Fibroblast of the aortic adventitia (primary cell): ENCODE data around the gene CHMP1B. TPM values are rescaled to one million over a fixed set of nuclear protein-coding genes. Genes with fewer than 3 reads are reported as not detected.

Experiments used
- DNase-seq: peaks from one replicate; pipeline ENCODE4 v3.0.0-alpha.2; 2010; ENCODE audit warnings: low read depth
- H3K4me3 ChIP-seq: 2 replicates; pipeline ENCODE4 v1.5.1; 2011; ENCODE audit warnings: low read depth, mild to moderate bottlenecking, control low read depth, low read length, moderate library complexity
- total RNA-seq: library from RNA; depleted of rRNA; stranded (reverse); fragments of >200 nt; gene quantifications from 2 replicates; pipeline ENCODE4 v1.2.3, GENCODE V29; 2012; ENCODE audit warnings: low replicate concordance
- TF ChIP-seq, protein P1 (sequence below): IDR thresholded peaks from 2 replicates; pipeline ENCODE4 v1.5.1; 2011; ENCODE audit warnings: mild to moderate bottlenecking, low read length, control low read depth, inconsistent platforms; ENCODE audit not compliant: insufficient read depth

CHMP1B gene
- total RNA-seq, 1 donor = 34.5 TPM

DNA sequence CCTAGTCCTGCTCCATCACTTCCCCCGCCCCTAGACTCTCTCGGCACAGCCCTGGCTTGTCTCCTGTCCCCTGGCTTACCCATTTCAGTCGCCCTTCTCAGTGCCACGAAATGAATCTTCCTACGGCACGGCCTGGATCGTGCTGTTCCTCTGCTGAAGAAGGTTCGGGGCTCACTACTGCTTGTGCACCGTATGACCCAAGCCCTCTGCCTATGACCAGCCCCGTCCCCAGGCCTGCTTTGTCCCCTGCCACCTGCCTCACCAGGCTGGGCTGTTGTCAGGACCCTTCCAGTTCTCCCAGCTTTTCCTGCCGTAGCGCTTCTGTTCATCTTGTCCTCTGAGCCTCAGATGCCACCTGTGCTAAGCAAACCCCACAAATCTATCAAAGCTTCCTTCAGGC lies 13.9 kb downstream of the CHMP1B start:
- no peak overlapping the region for H3K4me3 ChIP-seq
- DNase-seq = no peak
- TF ChIP-seq, protein P1, sequence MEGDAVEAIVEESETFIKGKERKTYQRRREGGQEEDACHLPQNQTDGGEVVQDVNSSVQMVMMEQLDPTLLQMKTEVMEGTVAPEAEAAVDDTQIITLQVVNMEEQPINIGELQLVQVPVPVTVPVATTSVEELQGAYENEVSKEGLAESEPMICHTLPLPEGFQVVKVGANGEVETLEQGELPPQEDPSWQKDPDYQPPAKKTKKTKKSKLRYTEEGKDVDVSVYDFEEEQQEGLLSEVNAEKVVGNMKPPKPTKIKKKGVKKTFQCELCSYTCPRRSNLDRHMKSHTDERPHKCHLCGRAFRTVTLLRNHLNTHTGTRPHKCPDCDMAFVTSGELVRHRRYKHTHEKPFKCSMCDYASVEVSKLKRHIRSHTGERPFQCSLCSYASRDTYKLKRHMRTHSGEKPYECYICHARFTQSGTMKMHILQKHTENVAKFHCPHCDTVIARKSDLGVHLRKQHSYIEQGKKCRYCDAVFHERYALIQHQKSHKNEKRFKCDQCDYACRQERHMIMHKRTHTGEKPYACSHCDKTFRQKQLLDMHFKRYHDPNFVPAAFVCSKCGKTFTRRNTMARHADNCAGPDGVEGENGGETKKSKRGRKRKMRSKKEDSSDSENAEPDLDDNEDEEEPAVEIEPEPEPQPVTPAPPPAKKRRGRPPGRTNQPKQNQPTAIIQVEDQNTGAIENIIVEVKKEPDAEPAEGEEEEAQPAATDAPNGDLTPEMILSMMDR = no peak

DNA sequence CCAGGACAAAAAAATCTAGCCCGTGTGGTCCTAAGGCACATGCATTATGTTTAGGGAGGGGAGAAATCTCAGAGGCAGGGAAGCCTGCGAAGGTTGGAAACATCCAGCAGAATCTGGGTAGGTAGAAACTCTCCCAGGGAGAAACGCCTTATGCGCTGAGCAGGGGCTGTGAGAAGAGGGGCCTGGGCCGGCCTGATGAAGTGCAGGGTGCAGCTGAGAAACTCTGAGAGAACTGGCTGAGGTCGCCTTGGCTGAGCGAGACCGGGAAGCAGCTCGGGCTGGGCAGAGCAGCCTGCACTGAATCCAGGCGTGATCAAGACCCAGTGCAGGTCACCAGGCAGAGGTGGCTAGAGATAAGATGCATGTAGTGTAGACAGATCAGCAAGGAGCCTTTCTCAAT lies 15.1 kb downstream of the CHMP1B start:
- DNase-seq = no peak
- TF ChIP-seq, protein P1 = no peak
- H3K4me3 ChIP-seq = no peak overlapping the region

DNA sequence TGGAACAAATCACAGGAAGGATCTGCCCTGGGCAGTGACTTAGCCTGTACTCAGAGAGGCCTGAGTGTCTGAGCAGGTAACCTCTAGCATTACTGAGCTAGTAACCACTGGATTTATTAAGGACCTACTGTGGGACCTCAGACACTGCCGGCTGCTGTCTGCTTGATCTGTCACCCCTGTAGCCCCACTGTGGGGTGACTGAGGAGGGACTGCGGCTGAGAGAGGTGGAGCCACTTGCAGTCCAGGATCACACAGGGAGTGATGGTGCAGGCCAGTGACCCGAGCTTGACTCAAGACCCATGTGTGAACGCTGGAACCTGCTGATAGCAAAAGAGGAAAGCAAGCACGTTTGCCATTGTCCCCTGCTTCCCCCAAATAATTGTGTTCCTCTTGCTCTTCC lies 15.6 kb downstream of the CHMP1B start:
- DNase-seq = no peak
- TF ChIP-seq, protein P1 = no peak
- no peak overlapping the region for H3K4me3 ChIP-seq

DNA sequence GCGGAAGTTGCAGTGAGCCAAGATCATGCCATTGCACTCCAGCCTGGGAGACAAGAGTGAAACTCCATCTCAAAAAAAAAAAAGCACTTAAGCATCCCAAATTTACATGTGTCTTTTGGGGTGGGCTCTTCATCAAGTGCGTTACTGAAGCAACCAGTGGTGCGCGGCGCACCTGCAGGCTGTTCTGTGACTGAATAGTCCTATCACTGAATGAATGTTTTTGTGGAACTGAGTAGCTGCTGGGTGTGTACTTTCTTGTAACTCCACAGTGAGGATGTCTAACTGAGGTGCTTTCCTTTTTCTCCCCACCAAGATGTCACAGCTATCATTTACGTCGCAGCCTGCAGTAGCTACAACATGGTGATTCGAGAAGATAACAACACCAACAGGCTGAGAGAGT lies 17.0 kb downstream of the CHMP1B start:
- no peak for DNase-seq
- TF ChIP-seq, protein P1 = no peak
- H3K4me3 ChIP-seq = no peak overlapping the region

DNA sequence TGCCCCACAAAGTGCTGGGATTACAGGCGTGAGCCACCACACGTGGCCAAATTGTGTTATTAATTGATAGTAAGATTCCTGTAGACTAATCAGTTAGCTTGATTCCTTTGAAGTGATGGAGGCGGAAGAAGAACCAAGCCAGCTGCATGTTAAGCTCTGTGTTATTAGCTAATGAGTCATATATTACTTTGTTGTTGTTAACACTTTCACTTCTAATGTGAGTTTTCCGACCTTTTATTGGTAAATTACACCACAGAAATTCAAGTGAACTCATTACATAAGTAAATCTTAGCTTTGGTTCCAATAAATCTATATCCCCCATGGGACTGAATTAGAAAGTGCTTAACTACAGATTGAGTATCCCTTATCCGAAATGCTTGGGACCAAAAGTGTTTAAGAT lies 20.3 kb downstream of the CHMP1B start:
- no peak for DNase-seq
- TF ChIP-seq, protein P1 = no peak

DNA sequence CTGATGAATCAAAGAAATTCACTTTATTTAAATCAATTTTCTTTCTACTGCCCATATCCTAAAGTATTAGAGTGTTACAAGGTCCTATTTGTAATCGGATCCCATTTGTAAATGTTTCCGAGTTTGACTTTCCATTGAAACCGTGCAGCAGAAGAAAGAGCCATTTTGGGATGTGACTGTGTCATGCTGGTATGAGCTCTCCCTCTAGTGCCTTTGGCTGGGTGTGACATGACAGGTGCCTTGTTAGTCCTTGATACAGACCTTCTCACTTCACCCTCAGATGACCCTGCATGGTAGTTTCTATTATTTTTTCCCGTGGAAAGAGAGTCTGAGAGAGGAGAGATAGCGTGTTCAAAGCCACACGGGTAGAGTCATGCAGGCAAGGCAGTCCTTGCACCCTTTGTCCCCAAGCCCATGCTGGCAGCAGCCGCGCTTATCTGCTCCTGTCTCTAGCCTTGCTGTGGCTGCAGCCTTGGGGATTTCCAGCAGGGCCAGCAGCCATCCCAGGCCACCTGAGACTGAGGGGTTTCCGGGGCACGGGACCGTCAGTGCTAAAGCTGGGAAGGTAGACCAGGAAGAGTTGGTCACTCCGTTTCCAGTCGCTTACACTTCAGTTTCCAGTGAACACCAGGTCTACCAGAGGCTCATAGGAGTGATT lies 21.4 kb downstream of the CHMP1B start:
- peak; percentile 52 for DNase-seq
- TF ChIP-seq, protein P1 = peak; percentile 42
- H3K4me3 ChIP-seq = no peak overlapping the region

More for the DNA sequence above, 20.3 kb downstream of the CHMP1B start:
- H3K4me3 ChIP-seq = no peak overlapping the region
